ENCODE results near the gene FGF14.

Gene FGF14

DNA sequence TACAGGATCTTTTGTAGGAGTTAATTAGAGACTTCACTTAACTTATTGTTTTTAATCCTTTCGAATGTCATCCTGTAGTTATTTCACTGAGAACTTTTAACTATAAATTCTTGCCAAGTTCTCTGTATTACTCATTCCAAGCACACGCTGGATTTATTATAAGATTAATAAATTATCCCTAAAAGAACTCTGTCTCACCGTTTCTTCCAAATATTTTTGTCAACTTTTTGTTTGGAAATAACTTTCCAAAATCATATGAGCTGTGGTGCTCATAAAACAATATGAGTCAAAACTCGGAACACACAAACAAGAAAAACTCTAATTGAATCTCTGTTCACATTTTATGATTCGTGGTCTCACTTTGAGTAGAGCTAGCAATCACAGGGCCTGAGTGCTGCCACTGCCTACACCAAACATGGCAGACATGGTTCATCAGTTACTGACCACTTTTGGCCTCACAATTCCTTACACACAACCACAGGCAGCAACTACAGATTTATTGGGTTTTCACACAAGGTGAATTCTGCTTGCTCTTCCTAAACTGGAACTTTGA is 412.0 kb downstream of the FGF14 start:
- no peak overlapping the region for H3K4me3 Mint-ChIP-seq
- no peaks in the 10 kb centered on the region for H3K36me3 Mint-ChIP-seq (ENCODE audit: low read depth)
- peaks cover 6% of the 10 kb centered on the region for H3K9me3 Mint-ChIP-seq
- no peak overlapping the region for H3K27ac Mint-ChIP-seq
- H3K4me1 Mint-ChIP-seq (ENCODE audit: low read depth): no peaks in the 10 kb centered on the region
- peaks cover 5% of the 10 kb centered on the region for H3K27me3 Mint-ChIP-seq

DNA sequence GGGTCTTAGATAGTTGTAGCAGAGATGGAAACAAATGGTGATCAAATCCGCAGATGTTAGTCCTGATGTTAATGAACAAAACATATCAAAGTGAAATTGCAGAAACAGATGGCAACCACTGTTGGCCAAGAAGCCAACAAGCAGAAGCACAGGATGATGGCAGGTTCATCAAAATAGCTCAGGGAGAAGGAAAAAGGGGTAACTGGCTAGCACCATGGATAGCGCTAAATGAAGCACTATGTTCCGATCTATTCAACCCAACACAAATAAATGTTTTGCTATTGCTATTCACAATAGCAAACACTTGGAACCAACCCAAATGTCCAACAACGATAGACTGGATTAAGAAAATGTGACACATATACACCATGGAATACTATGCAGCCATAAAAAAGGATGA is 413.7 kb downstream of the FGF14 start:
- Mint-ChIP-seq H3K36me3 (ENCODE audit: low read depth) (no peaks in the 10 kb centered on the region), H3K4me1 (ENCODE audit: low read depth) (no peaks in the 10 kb centered on the region)

DNA sequence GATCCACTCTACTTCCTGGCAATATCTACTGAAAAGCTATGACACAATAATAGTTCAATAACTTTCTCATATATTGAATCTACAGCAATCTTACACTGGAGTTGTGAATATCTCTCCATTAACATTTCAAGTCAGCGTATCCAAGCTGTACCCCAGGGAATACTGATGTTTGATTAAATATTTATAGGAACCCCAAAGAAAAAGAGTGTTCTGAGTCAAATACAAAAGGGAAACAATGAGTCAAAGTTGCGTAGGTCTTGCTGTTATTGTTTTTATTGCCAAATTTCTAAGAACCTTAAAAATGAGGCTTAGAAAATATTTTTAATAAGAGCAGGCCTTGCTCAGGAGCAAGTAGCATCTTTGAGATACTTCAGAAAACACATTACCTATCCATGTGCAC is 415.5 kb downstream of the FGF14 start:
- H3K4me1 Mint-ChIP-seq (ENCODE audit: low read depth): no peaks in the 10 kb centered on the region
- H3K27ac Mint-ChIP-seq: no peak overlapping the region
- peaks cover 6% of the 10 kb centered on the region for H3K9me3 Mint-ChIP-seq
- peaks cover 5% of the 10 kb centered on the region for H3K27me3 Mint-ChIP-seq
- H3K4me3 Mint-ChIP-seq: no peak overlapping the region
- H3K36me3 Mint-ChIP-seq (ENCODE audit: low read depth): no peaks in the 10 kb centered on the region

More for the DNA sequence above, 413.7 kb downstream of the FGF14 start:
- no peak overlapping the region for H3K4me3 Mint-ChIP-seq
- H3K9me3 Mint-ChIP-seq: peaks cover 6% of the 10 kb centered on the region
- peaks cover 5% of the 10 kb centered on the region for H3K27me3 Mint-ChIP-seq
- H3K27ac Mint-ChIP-seq: no peak overlapping the region

DNA sequence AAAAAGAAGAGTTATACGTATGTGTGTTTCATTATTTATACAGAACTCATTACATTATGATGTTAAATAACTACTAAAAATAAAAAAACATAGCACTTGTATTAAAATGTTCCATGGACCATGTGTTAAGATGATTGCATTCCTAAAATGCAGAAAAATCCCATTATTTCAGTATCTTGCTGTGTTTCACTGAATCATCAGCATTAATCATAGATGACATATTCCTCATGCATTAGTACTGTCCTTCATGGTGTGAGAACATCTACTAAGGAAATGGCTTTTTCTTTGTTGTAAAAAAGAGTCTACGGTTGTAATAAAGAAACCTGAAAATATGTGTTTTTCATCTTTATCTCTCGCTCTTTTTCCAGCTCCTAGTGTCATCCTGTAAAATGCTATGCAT is 416.5 kb downstream of the FGF14 start:
- peaks cover 5% of the 10 kb centered on the region for H3K27me3 Mint-ChIP-seq
- no peak overlapping the region for H3K4me3 Mint-ChIP-seq
- H3K36me3 Mint-ChIP-seq (ENCODE audit: low read depth): no peaks in the 10 kb centered on the region
- no peaks in the 10 kb centered on the region for H3K4me1 Mint-ChIP-seq (ENCODE audit: low read depth)
- H3K9me3 Mint-ChIP-seq: peaks cover 6% of the 10 kb centered on the region
- no peak overlapping the region for H3K27ac Mint-ChIP-seq

DNA sequence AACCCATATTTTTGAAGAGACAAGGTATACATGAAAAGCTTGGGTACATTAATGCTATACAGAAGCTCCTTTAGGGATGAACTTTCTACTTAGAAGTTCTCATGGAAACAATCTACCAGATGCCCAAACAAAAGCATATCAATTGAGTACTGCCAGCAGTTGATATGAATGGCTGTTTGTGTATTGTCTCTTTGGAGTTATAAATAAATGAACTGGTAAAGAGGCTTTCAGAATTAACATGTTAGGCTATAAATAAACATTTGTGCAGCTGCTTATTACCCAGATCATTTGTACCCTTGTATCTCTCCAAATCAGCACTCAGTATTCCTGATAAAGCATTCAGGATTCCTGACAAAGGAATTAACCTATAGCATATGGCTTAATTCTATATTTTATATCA is 418.9 kb downstream of the FGF14 start:
- Mint-ChIP-seq H3K27ac (no peak overlapping the region), H3K27me3 (peaks cover 4% of the 10 kb centered on the region), H3K4me3 (no peak overlapping the region), H3K36me3 (ENCODE audit: low read depth) (no peaks in the 10 kb centered on the region), H3K4me1 (ENCODE audit: low read depth) (no peaks in the 10 kb centered on the region), H3K9me3 (peaks cover 2% of the 10 kb centered on the region)

DNA sequence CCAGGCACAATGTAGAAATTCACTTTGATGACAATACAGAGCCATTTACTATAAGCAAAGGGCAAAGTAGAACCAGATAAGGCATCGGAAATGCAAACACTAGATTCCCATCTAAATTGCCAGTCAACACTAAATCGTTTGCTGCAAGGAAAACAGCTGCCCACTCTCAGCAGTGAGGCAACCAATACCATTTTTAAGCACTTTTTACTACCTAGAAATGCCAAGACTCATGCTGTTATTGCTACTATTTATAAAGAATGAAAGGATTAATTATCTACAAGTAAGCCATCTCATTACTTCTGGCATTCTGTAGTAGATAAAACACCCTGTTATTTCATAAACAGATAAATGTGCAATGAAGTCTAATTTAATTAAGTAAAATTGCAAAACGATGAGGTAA is 422.0 kb downstream of the FGF14 start:
- no peaks in the 10 kb centered on the region for H3K9me3 Mint-ChIP-seq
- H3K4me3 Mint-ChIP-seq: no peak overlapping the region
- no peaks in the 10 kb centered on the region for H3K36me3 Mint-ChIP-seq (ENCODE audit: low read depth)
- H3K4me1 Mint-ChIP-seq (ENCODE audit: low read depth): no peaks in the 10 kb centered on the region
- no peak overlapping the region for H3K27ac Mint-ChIP-seq
- H3K27me3 Mint-ChIP-seq: peaks cover 13% of the 10 kb centered on the region

DNA sequence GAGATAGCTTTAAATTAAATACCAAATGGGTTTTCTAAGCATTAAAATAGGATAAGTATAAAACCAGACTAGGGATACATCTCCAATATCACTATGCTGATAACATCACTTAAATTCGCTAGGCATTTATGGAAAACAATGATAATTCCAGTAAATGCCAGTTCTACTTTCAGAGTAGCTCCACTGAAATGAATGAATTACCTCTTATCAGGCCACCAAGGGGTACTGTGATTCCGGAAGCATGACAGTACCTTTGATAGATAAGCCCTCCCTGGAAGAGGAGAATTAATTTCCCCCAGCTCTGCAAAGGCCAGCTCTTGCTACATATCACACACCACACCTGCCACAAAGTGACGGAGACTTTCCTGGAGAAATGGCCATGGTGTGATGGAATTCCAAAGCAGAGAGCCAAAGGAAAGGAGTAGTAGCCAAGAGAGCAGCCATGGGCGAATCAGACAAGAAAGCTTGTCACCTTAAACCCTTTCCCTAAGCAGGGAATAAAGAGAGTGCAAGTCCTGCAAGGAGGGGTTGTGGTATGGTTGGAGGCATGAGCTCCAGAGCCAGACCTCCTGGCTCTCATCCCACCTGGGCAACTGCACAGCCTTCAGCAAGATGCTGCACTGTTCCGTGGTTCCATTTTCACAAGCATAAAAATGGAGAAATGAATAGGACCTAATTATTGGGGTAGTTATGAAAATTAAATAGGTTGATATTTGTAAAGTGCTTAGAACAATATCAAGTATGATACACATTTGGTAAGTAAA is 423.1 kb downstream of the FGF14 start:
- H3K36me3 Mint-ChIP-seq (ENCODE audit: low read depth): no peaks in the 10 kb centered on the region
- H3K27ac Mint-ChIP-seq: no peak overlapping the region
- H3K9me3 Mint-ChIP-seq: no peaks in the 10 kb centered on the region
- peaks cover 13% of the 10 kb centered on the region for H3K27me3 Mint-ChIP-seq
- H3K4me1 Mint-ChIP-seq (ENCODE audit: low read depth): no peaks in the 10 kb centered on the region
- H3K4me3 Mint-ChIP-seq: no peak overlapping the region

DNA sequence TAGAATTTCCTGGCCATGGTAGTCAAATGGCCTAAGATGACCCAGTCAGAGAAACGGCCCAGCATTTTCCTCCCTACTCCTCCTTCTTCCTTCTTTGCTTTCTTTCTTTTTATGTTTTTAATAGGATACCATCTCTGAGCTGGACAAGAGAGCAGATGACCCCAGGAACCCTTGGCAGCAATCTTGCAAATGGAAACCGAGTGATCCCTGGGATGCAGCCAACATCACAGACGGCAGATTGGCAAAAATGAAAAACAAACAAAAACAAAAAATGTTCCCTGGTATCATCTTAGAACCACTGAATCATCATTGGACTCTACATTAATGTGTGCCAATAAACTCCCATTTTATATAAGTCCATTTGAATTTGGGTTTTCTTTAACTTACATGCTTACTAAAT is 424.4 kb downstream of the FGF14 start:
- H3K4me3 Mint-ChIP-seq: no peak overlapping the region
- H3K4me1 Mint-ChIP-seq (ENCODE audit: low read depth): no peaks in the 10 kb centered on the region
- peaks cover 13% of the 10 kb centered on the region for H3K27me3 Mint-ChIP-seq
- no peaks in the 10 kb centered on the region for H3K36me3 Mint-ChIP-seq (ENCODE audit: low read depth)
- H3K9me3 Mint-ChIP-seq: no peaks in the 10 kb centered on the region
- no peak overlapping the region for H3K27ac Mint-ChIP-seq

DNA sequence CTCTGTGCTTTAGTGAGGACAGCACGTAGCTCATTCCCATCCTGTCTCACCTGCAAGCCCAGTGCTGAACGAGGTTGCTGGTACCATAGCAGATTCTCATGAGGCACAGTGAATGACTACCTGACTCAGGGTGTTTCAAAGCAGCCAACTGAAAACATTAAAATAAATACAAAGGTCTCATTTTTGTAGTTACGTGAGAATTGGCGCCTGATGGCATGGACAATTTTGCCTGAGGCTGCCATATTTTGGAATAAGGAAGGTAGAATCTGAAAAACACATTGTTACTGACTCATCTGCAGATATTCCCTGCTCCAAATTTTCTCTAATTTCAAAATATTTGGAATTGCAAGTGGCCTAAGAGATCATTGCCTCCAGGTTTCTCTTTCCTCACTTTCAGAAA is 429.7 kb downstream of the FGF14 start:
- H3K4me3 Mint-ChIP-seq: no peak overlapping the region
- peaks cover 8% of the 10 kb centered on the region for H3K27me3 Mint-ChIP-seq
- H3K9me3 Mint-ChIP-seq: no peaks in the 10 kb centered on the region
- H3K27ac Mint-ChIP-seq: no peak overlapping the region
- no peaks in the 10 kb centered on the region for H3K36me3 Mint-ChIP-seq (ENCODE audit: low read depth)
- H3K4me1 Mint-ChIP-seq (ENCODE audit: low read depth): no peaks in the 10 kb centered on the region

DNA sequence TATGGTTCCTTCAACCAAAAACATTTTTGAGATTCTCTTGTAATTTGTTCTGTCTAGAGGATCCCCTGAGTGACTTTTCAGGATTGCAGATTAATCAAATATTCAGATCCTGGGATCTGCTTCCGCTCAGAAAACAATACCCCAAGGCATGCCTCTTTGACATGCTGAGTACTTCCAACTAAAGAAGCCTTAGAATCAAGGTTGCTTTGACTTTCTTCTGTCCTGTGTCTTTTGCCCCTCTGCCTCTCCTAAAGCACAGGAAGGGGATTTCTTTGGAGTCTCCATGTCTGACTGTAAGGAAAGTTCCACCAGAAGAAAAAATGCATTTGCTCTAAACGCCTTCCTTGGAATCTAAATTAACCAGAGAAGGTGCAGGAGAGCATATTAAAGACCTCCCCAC is 431.5 kb downstream of the FGF14 start:
- H3K27me3 Mint-ChIP-seq: peaks cover 3% of the 10 kb centered on the region
- H3K4me3 Mint-ChIP-seq: no peak overlapping the region
- no peaks in the 10 kb centered on the region for H3K4me1 Mint-ChIP-seq (ENCODE audit: low read depth)
- no peaks in the 10 kb centered on the region for H3K9me3 Mint-ChIP-seq
- H3K27ac Mint-ChIP-seq: no peak overlapping the region
- H3K36me3 Mint-ChIP-seq (ENCODE audit: low read depth): no peaks in the 10 kb centered on the region

DNA sequence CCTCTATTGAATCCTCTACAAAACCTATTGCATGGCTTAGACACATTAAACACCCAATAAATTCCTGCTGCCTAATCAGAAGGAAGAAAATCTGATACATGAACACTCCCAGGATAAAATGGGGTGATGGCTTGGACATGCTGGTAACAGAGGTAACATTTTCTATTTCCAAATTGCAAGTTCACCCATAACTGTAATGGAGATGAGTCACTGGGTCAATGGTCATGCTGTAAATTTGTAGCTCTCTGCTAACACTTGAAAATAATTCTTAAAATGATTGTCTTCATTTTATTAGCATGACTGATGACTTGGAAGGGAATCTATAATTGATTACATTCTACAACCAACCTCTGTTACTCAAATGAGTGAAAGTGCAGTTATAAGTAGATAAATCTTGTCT is 434.1 kb downstream of the FGF14 start:
- H3K27ac Mint-ChIP-seq: no peak overlapping the region
- no peaks in the 10 kb centered on the region for H3K9me3 Mint-ChIP-seq
- peaks cover 3% of the 10 kb centered on the region for H3K27me3 Mint-ChIP-seq
- no peak overlapping the region for H3K4me3 Mint-ChIP-seq
- H3K36me3 Mint-ChIP-seq (ENCODE audit: low read depth): no peaks in the 10 kb centered on the region
- no peaks in the 10 kb centered on the region for H3K4me1 Mint-ChIP-seq (ENCODE audit: low read depth)

DNA sequence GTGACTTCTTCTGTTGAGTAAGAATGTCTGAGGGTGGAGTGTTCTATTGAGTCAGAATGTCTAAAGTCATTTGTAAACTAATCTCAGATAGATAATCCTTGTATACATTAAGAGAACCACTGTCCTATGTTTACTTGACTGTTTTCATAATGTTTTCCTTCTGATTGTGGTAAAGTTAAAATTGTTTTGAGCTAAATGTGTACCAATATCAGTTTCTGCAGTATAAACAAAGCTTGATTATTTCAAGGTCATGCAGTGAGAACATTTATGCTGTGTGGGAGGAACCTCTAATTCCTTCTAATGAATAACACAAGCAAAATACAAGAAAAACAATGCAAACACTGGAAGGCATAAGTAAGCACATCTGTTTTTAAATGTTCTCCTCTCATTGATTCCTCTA is 434.6 kb downstream of the FGF14 start:
- Mint-ChIP-seq H3K27me3 (peaks cover 3% of the 10 kb centered on the region), H3K4me1 (ENCODE audit: low read depth) (no peaks in the 10 kb centered on the region), H3K9me3 (no peaks in the 10 kb centered on the region), H3K36me3 (ENCODE audit: low read depth) (no peaks in the 10 kb centered on the region), H3K27ac (no peak overlapping the region), H3K4me3 (no peak overlapping the region)

DNA sequence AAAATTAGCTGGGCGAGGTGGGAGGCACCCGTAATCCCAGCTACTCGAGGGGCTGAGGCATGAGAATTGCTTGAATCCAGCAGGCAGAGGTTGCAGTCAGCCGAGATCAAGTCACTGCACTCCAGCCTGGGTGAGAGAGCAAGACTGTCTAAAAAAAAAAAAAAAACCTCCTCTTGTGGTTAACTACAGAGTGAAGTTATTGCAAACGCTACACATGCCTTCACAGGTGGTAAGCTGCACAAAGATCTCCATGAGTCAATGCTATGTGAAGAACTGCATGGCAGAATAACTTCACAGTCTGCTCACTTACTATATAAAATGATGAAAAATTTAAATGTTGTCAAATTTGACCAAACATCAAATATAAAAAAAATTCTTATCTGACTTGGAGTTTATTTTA is 436.8 kb downstream of the FGF14 start:
- Mint-ChIP-seq H3K36me3 (ENCODE audit: low read depth) (no peaks in the 10 kb centered on the region), H3K27ac (no peak overlapping the region), H3K9me3 (no peaks in the 10 kb centered on the region), H3K27me3 (no peaks in the 10 kb centered on the region), H3K4me1 (ENCODE audit: low read depth) (no peaks in the 10 kb centered on the region), H3K4me3 (no peak overlapping the region)

DNA sequence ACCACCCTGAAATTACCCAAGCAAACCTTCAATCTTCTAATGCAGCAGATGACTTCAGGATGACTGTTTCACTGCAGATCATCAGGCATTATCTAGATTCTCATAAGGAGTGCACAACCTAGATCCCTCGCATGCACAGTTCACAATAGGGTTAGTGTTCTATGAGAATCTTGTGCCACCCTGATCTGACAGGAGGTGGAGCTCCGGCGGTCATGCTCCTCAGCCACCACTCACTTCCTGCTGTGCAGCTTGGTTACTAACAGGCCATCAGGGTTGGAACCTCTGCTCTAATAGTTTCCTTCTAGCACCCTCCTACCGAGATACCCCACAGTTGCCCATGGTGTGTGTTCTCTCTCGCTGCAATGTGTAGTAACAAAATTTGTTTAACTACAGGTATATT is 442.8 kb downstream of the FGF14 start:
- H3K36me3 Mint-ChIP-seq (ENCODE audit: low read depth): no peaks in the 10 kb centered on the region
- H3K9me3 Mint-ChIP-seq: peaks cover 3% of the 10 kb centered on the region
- no peaks in the 10 kb centered on the region for H3K4me1 Mint-ChIP-seq (ENCODE audit: low read depth)
- no peak overlapping the region for H3K27ac Mint-ChIP-seq
- no peak overlapping the region for H3K4me3 Mint-ChIP-seq
- no peaks in the 10 kb centered on the region for H3K27me3 Mint-ChIP-seq

DNA sequence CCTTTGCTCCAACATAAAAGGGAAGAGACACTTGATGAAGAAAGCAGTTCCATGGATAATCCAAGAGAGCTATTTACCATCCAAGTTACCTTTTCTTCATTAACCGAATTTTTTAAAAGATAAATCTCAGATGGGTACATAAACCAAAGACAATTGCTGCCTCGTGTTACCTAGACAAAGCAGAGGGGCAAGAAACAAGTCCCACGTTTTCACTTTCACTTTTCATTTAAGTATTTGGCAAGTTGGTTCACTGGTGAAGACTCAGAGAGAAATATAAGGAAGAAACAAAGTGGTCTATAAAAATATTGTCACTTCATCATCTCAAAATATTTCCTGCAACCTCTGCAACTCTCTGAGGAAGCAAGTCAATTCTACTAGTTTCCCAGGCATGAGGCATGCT is 446.1 kb downstream of the FGF14 start:
- H3K9me3 Mint-ChIP-seq: peaks cover 6% of the 10 kb centered on the region
- no peaks in the 10 kb centered on the region for H3K36me3 Mint-ChIP-seq (ENCODE audit: low read depth)
- H3K4me3 Mint-ChIP-seq: no peak overlapping the region
- H3K27me3 Mint-ChIP-seq: peaks cover 3% of the 10 kb centered on the region
- H3K27ac Mint-ChIP-seq: no peak overlapping the region
- H3K4me1 Mint-ChIP-seq (ENCODE audit: low read depth): no peaks in the 10 kb centered on the region

DNA sequence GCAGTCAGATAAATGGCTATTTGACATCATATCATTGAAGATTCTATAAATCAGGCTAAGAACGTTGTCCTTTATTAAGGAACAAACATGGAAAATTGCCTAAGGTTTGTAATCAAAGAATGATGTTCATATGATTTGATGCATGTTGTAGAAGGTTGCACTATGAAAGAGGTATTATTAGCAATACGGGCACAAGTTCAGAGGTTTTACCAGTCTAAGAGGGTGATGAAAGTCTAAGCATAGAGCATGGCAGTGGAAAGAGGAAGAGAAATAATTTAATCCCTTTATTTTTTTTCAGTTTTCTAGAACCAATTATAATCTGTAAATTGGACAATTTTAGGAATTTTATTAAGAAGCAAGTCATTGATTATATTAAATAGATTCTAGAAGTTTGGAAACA is 450.7 kb downstream of the FGF14 start:
- H3K27ac Mint-ChIP-seq: no peak overlapping the region
- no peaks in the 10 kb centered on the region for H3K4me1 Mint-ChIP-seq (ENCODE audit: low read depth)
- no peak overlapping the region for H3K4me3 Mint-ChIP-seq
- H3K36me3 Mint-ChIP-seq (ENCODE audit: low read depth): no peaks in the 10 kb centered on the region
- peaks cover 3% of the 10 kb centered on the region for H3K27me3 Mint-ChIP-seq
- H3K9me3 Mint-ChIP-seq: peaks cover 11% of the 10 kb centered on the region

Data from stimulated activated naive CD8-positive, alpha-beta T cell treated with anti-CD3 and anti-CD28 coated beads, Interleukin-15, Interleukin-2, amounts not matched to agents 100 ng/mL and 50 ng/mL, for 24 hours (primary cell).